ENCODE data around the gene PRSS12. TPM values are rescaled to one million over a fixed set of nuclear protein-coding genes. Genes with fewer than 3 reads are reported as not detected.

PRSS12 gene
- total RNA-seq, 1 donor: not detected

Small RNAs within 50 kb of the gene (small RNA-seq; reads per million reads assigned to genes)
- gene SNORA24: not detected
